Measurements from ENCODE around the gene ROM1. TPM values are rescaled to one million over a fixed set of nuclear protein-coding genes. Genes with fewer than 3 reads are reported as not detected.

ROM1 gene
- total and polyA plus RNA-seq, 4 donors = 3.5 to 17.9 (median 9.4) TPM

DNA sequence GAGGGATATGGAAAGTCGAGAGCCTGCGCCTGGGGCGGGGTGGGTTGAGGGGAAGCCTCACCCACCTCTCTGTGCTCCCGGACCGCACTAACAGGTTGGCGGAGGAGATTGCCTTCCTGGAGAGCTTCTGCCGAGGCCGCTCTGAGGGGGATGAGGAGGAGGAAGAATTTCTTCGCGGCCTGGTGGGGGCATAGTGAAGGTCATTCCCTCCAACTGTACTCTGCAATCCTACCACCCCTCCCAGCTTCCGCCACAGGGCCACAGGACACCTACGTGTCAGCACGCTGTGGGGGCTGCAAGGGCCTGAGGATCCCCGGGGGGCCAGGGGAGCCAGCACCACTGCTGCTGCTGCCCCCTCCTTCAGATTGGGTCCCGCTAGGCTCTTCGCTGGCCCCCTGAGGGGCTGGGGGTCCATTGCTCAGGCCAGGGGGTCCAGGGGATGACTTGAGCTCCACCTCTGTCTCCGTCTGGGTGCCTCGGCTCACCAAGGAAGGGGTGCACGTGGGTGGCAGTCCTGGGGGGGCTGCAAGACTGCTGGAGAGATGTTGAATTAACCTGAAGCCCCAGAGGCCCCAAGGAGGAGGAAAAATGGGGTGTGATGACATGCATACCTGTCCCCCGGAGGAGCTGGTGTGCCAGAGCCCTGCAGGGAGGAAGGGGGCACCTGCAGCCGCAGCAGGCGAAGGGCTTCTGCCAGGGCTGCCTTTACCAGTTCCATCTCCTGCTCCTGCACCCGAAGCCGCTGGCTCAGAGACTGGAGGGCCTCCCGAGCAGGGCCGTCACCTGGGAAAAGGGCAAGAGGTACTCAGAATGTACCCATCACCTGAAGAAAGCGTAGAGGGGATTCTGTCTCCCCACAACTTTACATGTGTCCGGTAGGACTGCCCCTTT is 2.0 kb upstream of the ROM1 start:
- WGBS, 2 donors = 56 to 72% methylated on average over 28 of the region's 28 CpGs

DNA sequence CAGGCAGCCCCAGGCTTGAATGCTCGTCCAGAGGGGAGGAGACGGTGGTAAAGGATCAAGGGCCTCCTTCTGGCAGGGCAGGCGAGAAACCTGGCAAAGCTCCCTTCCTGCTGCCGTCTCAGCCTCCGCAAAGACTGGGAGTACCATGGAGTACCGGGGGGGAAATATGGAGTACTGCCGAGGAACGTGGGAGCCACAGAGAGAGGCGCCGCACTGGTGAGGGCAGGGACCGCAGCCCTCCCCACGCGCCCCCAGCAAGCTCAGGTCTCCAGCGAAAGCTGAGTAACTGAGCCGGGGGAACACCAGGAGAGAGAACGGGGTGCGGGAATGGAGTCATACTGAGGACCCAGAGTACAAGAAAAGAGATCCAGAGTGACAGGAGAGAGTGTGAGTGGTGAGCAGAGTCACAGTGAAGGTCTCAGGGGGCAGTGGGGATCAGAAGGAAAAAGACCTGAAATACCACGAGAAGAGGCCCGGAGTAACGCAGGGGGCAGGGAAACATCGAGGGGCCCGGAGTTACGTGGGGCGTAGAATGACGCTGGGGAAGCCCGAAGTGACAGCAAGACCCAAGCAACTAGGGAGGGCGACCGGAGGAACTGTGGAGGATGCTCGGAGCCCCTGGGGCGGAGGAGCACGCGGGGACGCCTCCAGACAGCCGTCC is 1.2 kb upstream of the ROM1 start:
- peak; percentile 86 to 92 (median 88) for DNase-seq
- TF ChIP-seq, protein P1, sequence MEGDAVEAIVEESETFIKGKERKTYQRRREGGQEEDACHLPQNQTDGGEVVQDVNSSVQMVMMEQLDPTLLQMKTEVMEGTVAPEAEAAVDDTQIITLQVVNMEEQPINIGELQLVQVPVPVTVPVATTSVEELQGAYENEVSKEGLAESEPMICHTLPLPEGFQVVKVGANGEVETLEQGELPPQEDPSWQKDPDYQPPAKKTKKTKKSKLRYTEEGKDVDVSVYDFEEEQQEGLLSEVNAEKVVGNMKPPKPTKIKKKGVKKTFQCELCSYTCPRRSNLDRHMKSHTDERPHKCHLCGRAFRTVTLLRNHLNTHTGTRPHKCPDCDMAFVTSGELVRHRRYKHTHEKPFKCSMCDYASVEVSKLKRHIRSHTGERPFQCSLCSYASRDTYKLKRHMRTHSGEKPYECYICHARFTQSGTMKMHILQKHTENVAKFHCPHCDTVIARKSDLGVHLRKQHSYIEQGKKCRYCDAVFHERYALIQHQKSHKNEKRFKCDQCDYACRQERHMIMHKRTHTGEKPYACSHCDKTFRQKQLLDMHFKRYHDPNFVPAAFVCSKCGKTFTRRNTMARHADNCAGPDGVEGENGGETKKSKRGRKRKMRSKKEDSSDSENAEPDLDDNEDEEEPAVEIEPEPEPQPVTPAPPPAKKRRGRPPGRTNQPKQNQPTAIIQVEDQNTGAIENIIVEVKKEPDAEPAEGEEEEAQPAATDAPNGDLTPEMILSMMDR (IDR thresholded peaks at IDR 0.05; ENCODE audit: control extremely low read depth, extremely low read depth) = no peak

More for the DNA sequence above, 2.0 kb upstream of the ROM1 start:
- TF ChIP-seq, protein P1 (IDR thresholded peaks at IDR 0.05; ENCODE audit: control extremely low read depth, extremely low read depth) = no peak
- Histone ChIP-seq H3K4me3 (peak overlapping the region; percentile 60), H3K27ac (ENCODE audit: low read depth in 1 of 2, low read length in 1 of 2) (peak overlapping the region; percentile 73 to 90), H3K9me3 (ENCODE audit: control insufficient read depth in 4 of 4, insufficient read depth in 3 of 4, low read length in 3 of 4) (no peaks in the 10 kb centered on the region), H3K9ac (ENCODE audit: insufficient read depth in 1 of 2, low read length in 2 of 2) (peak overlapping the region; percentile 37 to 86), H3K27me3 (ENCODE audit: control insufficient read depth in 3 of 3, insufficient read depth in 3 of 3, low read length in 2 of 3) (no peaks in the 10 kb centered on the region), H3K4me1 (ENCODE audit: control insufficient read depth in 5 of 5, insufficient read depth in 5 of 5, low read length in 5 of 5) (peaks cover 0 to 15% (median 6%) of the 10 kb centered on the region in 5 donors), H3K36me3 (ENCODE audit: control insufficient read depth in 4 of 4, insufficient read depth in 4 of 4, low read length in 4 of 4) (peaks cover 0 to 28% (median 6%) of the 10 kb centered on the region in 4 donors)
- DNase-seq (no peak), ATAC-seq (ENCODE audit: insufficient read depth, low FRiP score) (no peak)

DNA sequence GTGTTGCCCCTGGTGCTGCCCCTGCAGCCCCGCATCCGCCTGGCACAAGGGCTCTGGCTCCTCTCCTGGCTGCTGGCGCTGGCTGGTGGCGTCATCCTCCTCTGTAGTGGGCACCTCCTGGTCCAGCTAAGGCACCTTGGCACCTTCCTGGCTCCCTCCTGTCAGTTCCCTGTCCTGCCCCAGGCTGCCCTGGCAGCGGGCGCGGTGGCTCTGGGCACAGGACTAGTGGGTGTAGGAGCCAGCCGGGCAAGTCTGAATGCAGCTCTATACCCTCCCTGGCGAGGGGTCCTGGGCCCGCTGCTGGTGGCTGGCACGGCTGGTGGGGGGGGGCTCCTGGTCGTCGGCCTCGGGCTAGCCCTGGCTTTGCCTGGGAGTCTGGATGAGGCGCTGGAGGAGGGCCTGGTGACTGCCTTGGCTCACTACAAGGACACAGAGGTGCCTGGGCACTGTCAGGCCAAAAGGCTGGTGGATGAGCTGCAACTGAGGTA is 278 bp downstream of the ROM1 start:
- no peak for ATAC-seq (ENCODE audit: insufficient read depth, low FRiP score)

More for the DNA sequence above, 1.2 kb upstream of the ROM1 start:
- Histone ChIP-seq H3K36me3 (ENCODE audit: control insufficient read depth in 4 of 4, insufficient read depth in 4 of 4, low read length in 4 of 4) (peaks cover 0 to 29% (median 7%) of the 10 kb centered on the region in 4 donors), H3K27ac (ENCODE audit: low read depth in 1 of 2, low read length in 1 of 2) (peak overlapping the region; percentile 73 to 90), H3K27me3 (ENCODE audit: control insufficient read depth in 3 of 3, insufficient read depth in 3 of 3, low read length in 2 of 3) (no peaks in the 10 kb centered on the region), H3K4me1 (ENCODE audit: control insufficient read depth in 5 of 5, insufficient read depth in 5 of 5, low read length in 5 of 5) (peaks cover 0 to 15% (median 6%) of the 10 kb centered on the region in 5 donors), H3K9ac (ENCODE audit: insufficient read depth in 1 of 2, low read length in 2 of 2) (peak overlapping the region; percentile 37 to 86), H3K4me3 (peak overlapping the region; percentile 60), H3K9me3 (ENCODE audit: control insufficient read depth in 4 of 4, insufficient read depth in 3 of 4, low read length in 3 of 4) (no peaks in the 10 kb centered on the region)
- 0 to 1% methylated on average over 34 of the region's 34 CpGs for WGBS, 2 donors
- ATAC-seq (ENCODE audit: insufficient read depth, low FRiP score) = peak; percentile 5

More for the DNA sequence above, 278 bp downstream of the ROM1 start:
- 59 to 71% methylated on average over 15 of the region's 15 CpGs for WGBS, 2 donors
- H3K9ac ChIP-seq (ENCODE audit: insufficient read depth in 1 of 2, low read length in 2 of 2) = no peak overlapping the region
- peaks cover 0 to 15% (median 6%) of the 10 kb centered on the region in 5 donors for H3K4me1 ChIP-seq (ENCODE audit: control insufficient read depth in 5 of 5, insufficient read depth in 5 of 5, low read length in 5 of 5)
- no peaks in the 10 kb centered on the region for H3K9me3 ChIP-seq (ENCODE audit: control insufficient read depth in 4 of 4, insufficient read depth in 3 of 4, low read length in 3 of 4)
- peaks cover 0 to 20% (median 8%) of the 10 kb centered on the region in 4 donors for H3K36me3 ChIP-seq (ENCODE audit: control insufficient read depth in 4 of 4, insufficient read depth in 4 of 4, low read length in 4 of 4)
- H3K4me3 ChIP-seq = no peak overlapping the region
- H3K27me3 ChIP-seq (ENCODE audit: control insufficient read depth in 3 of 3, insufficient read depth in 3 of 3, low read length in 2 of 3) = no peaks in the 10 kb centered on the region
- DNase-seq = peak in 2 of 3 donors; percentile 20 to 25
- peak overlapping the region; percentile 89 to 90 for H3K27ac ChIP-seq (ENCODE audit: low read depth in 1 of 2, low read length in 1 of 2)
- TF ChIP-seq, protein P1 (IDR thresholded peaks at IDR 0.05; ENCODE audit: control extremely low read depth, extremely low read depth) = no peak
